NCI-H748 (cell line): ENCODE results near the gene CNNM3.

Source experiments
- DNase-seq: peaks from one replicate; lab custom pipeline; 2025; ENCODE audit not compliant: unreplicated experiment; lab: John Stamatoyannopoulos, UW

Gene CNNM3

GRCh38 chr2:96874198-96874831 is 58.2 kb downstream of the CNNM3 start:
- no peak for DNase-seq

- no peak for DNase-seq
These were observed 59.6 kb downstream of the CNNM3 start for GRCh38 chr2:96875498-96876268.

DNA sequence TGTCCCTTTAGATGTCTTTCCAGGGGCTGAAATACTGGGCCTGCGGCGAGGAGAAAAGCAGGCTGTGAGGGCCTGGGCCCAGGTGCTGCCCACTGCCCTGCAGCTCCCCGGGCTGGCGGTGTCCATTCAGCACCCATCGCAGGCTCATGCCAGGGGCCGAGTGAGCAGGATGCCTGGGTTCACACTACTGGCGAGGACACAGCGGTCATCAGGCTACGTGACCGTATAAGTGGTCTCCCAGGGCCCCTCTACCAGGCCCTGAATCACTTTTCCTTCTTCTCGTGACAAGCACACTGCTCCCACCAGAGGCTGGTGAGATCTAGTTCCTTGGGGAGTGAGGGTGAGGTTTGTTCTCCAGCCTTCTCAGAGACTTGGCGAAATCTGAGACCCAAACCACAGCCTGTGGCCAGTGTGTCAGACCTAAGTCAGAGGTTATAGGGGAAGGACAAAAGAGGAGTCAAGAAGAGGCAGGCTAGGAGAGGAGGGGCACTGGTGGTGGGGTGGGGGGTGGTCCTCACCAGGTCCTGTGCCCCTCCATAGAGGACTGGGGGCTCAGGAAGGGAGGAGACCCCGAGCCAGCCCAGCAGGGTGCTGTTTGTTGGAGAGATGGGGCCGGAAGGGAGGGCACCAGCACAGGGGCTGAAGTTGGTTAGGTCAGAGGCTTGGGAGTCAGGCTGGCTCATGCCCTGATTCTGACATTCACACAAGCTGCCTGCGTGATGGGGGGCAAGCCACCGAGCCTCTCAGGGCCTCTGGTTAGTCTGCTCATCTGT is 60.4 kb downstream of the CNNM3 start:
- no peak for DNase-seq

GRCh38 chr2:96877042-96877451 is 61.0 kb downstream of the CNNM3 start:
- no peak for DNase-seq

DNA sequence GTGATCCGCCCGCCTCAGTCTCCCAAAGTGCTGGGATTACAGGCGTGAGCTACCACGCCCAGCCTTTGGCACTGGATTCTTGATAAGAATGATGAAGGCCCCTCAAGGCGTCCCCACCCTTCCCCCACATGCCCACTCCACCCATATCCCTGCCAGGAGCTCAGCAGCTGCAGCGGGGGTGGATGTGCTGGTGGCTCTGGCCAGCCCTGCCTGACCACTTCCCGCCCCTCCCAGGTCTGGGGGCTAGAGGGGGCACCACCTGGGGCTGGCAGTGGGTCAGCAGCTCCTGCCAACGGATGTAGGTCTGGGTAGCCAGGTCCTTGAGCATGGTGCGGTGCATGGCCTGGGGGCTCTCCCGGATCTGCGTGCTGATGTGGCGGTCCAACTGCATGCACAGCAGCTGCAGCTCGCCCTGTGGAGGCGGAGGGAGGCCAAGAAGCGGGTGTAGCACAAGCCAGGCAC is 61.6 kb downstream of the CNNM3 start:
- DNase-seq: no peak

- no peak for DNase-seq
These were observed 62.1 kb downstream of the CNNM3 start for GRCh38 chr2:96878171-96878570.

GRCh38 chr2:96878796-96879544 is 62.9 kb downstream of the CNNM3 start:
- no peak for DNase-seq

GRCh38 chr2:96879545-96880040 is 63.5 kb downstream of the CNNM3 start:
- no peak for DNase-seq

DNA sequence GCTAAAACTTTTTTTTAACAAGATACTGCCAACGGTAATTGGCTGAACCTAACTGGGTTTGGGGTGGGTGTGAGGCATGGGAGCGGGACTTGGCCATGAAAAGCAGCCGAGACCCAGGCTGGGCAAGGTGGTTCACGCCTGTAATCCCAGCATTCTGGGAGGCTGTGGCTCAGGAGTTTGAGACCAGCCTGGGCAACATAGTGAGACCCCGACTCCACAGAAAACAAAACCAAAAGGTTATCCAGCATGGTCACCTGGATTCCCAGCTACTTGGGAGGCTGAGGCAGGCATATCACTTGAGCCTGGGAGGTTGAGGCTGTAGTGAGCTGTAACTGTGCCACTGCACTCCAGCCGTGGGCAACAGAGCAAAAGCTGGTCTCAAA is 64.8 kb downstream of the CNNM3 start:
- DNase-seq: no peak

GRCh38 chr2:96881349-96882195 is 65.5 kb downstream of the CNNM3 start:
- DNase-seq: no peak

- DNase-seq: no peak
These were observed 66.2 kb downstream of the CNNM3 start for GRCh38 chr2:96882230-96882629.

DNA sequence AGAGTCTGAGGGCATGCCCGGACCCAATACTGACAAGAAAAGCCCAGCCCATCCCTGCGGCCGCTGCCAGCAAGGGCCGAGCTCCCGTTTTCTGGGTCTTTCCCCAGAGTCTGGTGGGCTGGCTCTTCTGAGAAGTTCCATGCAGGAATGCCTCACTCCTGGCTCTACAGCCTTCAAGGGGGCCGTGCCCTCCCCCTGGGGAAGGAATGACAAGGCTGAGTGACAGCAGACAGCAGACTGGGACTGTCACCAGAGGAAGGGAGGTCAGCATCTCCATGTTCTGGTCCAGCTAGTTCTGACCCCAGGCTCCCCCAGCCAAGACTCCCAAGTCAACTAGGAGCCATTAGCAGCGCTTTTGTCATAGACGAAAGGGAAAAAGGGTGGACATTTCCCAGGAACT is 66.8 kb downstream of the CNNM3 start:
- no peak for DNase-seq

DNA sequence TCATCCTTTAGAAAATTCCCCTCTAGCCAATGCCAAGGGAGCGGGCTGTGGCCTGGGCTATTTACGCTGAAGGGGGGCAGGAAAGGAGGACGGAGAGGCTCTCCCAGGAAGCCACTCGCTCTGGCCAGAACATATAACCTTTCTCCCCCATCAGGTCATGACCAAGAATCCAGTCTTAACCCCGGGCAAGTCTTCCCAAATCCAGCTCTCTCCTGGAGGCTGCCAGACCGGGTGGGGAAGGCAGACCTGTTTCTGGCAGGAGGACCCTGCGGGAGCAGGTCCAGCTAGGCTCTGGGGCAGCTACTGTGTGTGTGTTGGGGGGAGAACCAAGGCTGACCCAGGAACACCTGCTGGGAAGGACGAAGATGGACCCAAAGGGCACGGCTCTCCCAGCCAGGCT is 67.2 kb downstream of the CNNM3 start:
- no peak for DNase-seq
